Endodermal cell (in vitro differentiated cells): ENCODE measurements around the gene KATNBL1. TPM values are rescaled to one million over a fixed set of nuclear protein-coding genes. Genes with fewer than 3 reads are reported as not detected.

ENCODE experiments used
- DNase-seq: peaks from one replicate; pipeline ENCODE4 v3.0.0-alpha.2; 2017
- H3K27ac ChIP-seq: 2 replicates; pipeline ENCODE4 v1.5.1; 2013; ENCODE audit warnings: mild to moderate bottlenecking, low read depth, low read length, moderate library complexity
- H3K27me3 ChIP-seq: 2 replicates; pipeline ENCODE4 v1.6.1; 2013; ENCODE audit warnings: mild to moderate bottlenecking, low read length, moderate library complexity; ENCODE audit not compliant: insufficient read depth, control insufficient read depth, poor library complexity, severe bottlenecking
- H3K36me3 ChIP-seq: 2 replicates; pipeline ENCODE4 v1.7.0; 2013; ENCODE audit warnings: mild to moderate bottlenecking, low read length, moderate library complexity; ENCODE audit not compliant: control insufficient read depth, insufficient read depth
- H3K4me1 ChIP-seq: one replicate; pipeline ENCODE4 v1.7.0; 2013; ENCODE audit warnings: low read length; ENCODE audit not compliant: control insufficient read depth, insufficient read depth
- H3K4me3 ChIP-seq: 2 replicates; pipeline ENCODE4 v1.5.1; 2013; ENCODE audit warnings: mild to moderate bottlenecking, low read length, moderate library complexity
- H3K9ac ChIP-seq: 2 replicates; pipeline ENCODE4 v1.6.1; 2013; ENCODE audit warnings: mild to moderate bottlenecking, low read length, moderate library complexity; ENCODE audit not compliant: poor library complexity, severe bottlenecking; ENCODE audit errors: extremely low read depth
- H3K9me3 ChIP-seq: 2 replicates; pipeline ENCODE4 v1.6.1; 2013; ENCODE audit warnings: mild to moderate bottlenecking, low read length, moderate library complexity; ENCODE audit not compliant: control insufficient read depth
- H3K27ac Mint-ChIP-seq: 2 replicates; pipeline ENCODE4 v1.8.0; 2020; ENCODE audit warnings: mixed read lengths
- H3K27me3 Mint-ChIP-seq: 2 replicates; pipeline ENCODE4 v1.8.0; 2021; ENCODE audit warnings: mild to moderate bottlenecking, mixed read lengths; ENCODE audit not compliant: insufficient read depth
- H3K36me3 Mint-ChIP-seq: 2 replicates; pipeline ENCODE4 v1.8.0; 2020; ENCODE audit warnings: low read depth, mixed read lengths
- H3K4me1 Mint-ChIP-seq: 2 replicates; pipeline ENCODE4 v1.8.0; 2020; ENCODE audit warnings: mixed read lengths
- H3K4me3 Mint-ChIP-seq: 2 replicates; pipeline ENCODE4 v1.8.0; 2020; ENCODE audit warnings: mild to moderate bottlenecking, moderate library complexity, mixed read lengths
- H3K9me3 Mint-ChIP-seq: 2 replicates; pipeline ENCODE4 v1.8.0; 2020; ENCODE audit warnings: mild to moderate bottlenecking, mixed read lengths
- WGBS, 2 experiments: methylation state at CpG; one replicate each; pipeline versions ENCODE4 v1.1.5 to v1.1.7; 2013; ENCODE audit warnings: missing lambda C conversion rate in 2 of 2, mixed read lengths in 1 of 2; ENCODE audit not compliant: insufficient coverage in 1 of 2, insufficient read length in 1 of 2; 5-methylcytosine and 5-hydroxymethylcytosine counted together
- total RNA-seq, 2 donors: library from RNA; stranded (reverse); fragmentation: NEBNext Ultra II Directional in 1 of 2; extraction: Animal tissue kit (Norgen Biotek cat#: 25700) in 1 of 2; gene quantifications; 2 replicates in 1 of 2; 3 replicates in 1 of 2; pipeline ENCODE4 v1.2.1, GENCODE V29; 2021
- TF ChIP-seq, protein P1 (sequence below): fragments of 200-600 bp; sonication (generic); conservative IDR thresholded peaks from 2 replicates; pipeline ENCODE4 v1.5.0; 2021; ENCODE audit warnings: antibody characterized with exemption, mild to moderate bottlenecking

KATNBL1 gene
- total RNA-seq, 2 donors from 2014 or later, result 54.3 to 71.8 TPM

- Histone ChIP-seq H3K27me3 (no peaks in the 10 kb centered on the region), H3K4me1 (no peaks in the 10 kb centered on the region), H3K27ac (no peak overlapping the region), H3K4me3 (no peak overlapping the region), H3K36me3 (peaks cover 14% of the 10 kb centered on the region), H3K9ac (no peak overlapping the region), H3K9me3 (no peaks in the 10 kb centered on the region)
- Mint-ChIP-seq H3K4me1 (no peaks in the 10 kb centered on the region), H3K9me3 (no peaks in the 10 kb centered on the region), H3K36me3 (peaks cover 14% of the 10 kb centered on the region), H3K4me3 (no peak overlapping the region), H3K27ac (no peak overlapping the region), H3K27me3 (no peaks in the 10 kb centered on the region)
- DNase-seq, result no peak
- TF ChIP-seq, protein P1, sequence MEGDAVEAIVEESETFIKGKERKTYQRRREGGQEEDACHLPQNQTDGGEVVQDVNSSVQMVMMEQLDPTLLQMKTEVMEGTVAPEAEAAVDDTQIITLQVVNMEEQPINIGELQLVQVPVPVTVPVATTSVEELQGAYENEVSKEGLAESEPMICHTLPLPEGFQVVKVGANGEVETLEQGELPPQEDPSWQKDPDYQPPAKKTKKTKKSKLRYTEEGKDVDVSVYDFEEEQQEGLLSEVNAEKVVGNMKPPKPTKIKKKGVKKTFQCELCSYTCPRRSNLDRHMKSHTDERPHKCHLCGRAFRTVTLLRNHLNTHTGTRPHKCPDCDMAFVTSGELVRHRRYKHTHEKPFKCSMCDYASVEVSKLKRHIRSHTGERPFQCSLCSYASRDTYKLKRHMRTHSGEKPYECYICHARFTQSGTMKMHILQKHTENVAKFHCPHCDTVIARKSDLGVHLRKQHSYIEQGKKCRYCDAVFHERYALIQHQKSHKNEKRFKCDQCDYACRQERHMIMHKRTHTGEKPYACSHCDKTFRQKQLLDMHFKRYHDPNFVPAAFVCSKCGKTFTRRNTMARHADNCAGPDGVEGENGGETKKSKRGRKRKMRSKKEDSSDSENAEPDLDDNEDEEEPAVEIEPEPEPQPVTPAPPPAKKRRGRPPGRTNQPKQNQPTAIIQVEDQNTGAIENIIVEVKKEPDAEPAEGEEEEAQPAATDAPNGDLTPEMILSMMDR, result no peak
Measured at GRCh38 chr15:34252545-34252944, 42.6 kb upstream of the KATNBL1 start.

GRCh38 chr15:34248190-34248589 is 38.3 kb upstream of the KATNBL1 start:
- no peaks in the 10 kb centered on the region for H3K4me1 Mint-ChIP-seq
- Histone ChIP-seq H3K4me1 (no peaks in the 10 kb centered on the region), H3K27me3 (no peaks in the 10 kb centered on the region), H3K4me3 (no peak overlapping the region), H3K9me3 (no peaks in the 10 kb centered on the region), H3K36me3 (peaks cover 11% of the 10 kb centered on the region), H3K27ac (no peak overlapping the region), H3K9ac (no peak overlapping the region)
- peaks cover 16% of the 10 kb centered on the region for H3K36me3 Mint-ChIP-seq
- H3K27me3 Mint-ChIP-seq, result no peaks in the 10 kb centered on the region
- no peak for DNase-seq
- no CpG with 5 or more reads among the region's 1 CpG for WGBS, 2 experiments
- H3K9me3 Mint-ChIP-seq, result no peaks in the 10 kb centered on the region
- TF ChIP-seq, protein P1, result no peak
- H3K4me3 Mint-ChIP-seq, result no peak overlapping the region
- no peak overlapping the region for H3K27ac Mint-ChIP-seq

DNA sequence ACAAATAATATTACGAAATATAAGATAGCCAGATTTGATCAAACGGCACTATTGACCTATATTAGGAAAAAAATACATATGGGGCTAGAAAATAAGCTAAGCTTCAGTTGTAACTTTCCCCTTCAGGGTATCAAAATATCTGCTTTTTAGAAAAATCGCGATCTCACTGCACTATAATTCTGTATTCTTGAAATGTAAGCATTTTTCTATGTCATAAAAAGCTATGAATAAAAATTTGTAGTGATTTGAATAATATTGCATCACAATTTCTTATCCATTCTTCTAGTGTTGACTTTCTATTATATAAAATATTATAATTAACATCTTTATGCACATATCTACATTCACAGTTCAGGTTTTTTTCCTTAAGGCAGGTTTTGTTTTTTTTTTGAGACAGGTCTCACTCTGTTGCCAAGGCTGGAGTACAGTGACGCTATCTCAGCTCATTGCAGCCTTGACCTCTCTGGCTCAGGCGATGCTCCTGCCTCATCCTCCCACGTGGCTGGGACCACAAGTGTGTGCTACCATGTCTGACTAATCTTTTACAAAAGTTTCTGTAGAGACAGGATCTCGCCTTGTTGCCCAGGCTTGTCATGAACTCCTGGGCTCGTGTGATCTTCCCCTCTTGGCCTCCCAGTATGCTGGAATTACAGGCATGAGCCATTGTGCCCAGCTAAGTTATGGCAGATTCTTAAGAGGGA is 36.5 kb upstream of the KATNBL1 start:
- 80 to 84% methylated on average over 6 to 9 of the region's 9 CpGs for WGBS, 2 experiments
- Mint-ChIP-seq H3K4me1 (no peaks in the 10 kb centered on the region), H3K27ac (no peak overlapping the region), H3K4me3 (no peak overlapping the region), H3K36me3 (peaks cover 17% of the 10 kb centered on the region), H3K9me3 (no peaks in the 10 kb centered on the region), H3K27me3 (no peaks in the 10 kb centered on the region)
- TF ChIP-seq, protein P1, result no peak
- Histone ChIP-seq H3K4me1 (no peaks in the 10 kb centered on the region), H3K36me3 (peaks cover 3% of the 10 kb centered on the region), H3K9ac (no peak overlapping the region), H3K27me3 (no peaks in the 10 kb centered on the region), H3K4me3 (no peak overlapping the region), H3K27ac (no peak overlapping the region), H3K9me3 (no peaks in the 10 kb centered on the region)
- DNase-seq, result no peak
